ENCODE results near the gene CEL.
"Not testable (repeated sequence)": the region's sequence is repeated elsewhere in the genome, so short reads cannot be mapped to it uniquely, and the experiment has no call there.

The CEL gene

DNA sequence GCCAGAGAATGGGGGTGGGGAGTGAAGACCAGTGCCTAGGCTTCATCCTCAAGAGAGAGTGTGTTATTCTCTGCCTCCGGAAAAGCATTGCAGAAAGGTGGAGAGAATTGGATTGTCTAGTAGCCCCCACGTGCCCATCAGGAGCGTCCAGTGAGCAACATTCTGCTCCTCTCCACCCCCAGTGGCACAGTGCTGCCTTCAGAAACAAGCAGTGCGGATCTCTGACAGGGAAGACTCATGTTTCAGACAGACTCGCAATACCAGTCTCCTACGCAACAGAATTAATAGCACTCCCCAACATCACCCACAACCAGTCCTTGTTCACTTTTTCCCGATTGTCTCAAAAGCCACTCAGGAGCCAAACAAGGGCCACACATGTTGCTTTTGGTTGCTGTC, 14.9 kb upstream of the CEL start:
- DNase-seq (ENCODE audit: low read depth): no peak

DNA sequence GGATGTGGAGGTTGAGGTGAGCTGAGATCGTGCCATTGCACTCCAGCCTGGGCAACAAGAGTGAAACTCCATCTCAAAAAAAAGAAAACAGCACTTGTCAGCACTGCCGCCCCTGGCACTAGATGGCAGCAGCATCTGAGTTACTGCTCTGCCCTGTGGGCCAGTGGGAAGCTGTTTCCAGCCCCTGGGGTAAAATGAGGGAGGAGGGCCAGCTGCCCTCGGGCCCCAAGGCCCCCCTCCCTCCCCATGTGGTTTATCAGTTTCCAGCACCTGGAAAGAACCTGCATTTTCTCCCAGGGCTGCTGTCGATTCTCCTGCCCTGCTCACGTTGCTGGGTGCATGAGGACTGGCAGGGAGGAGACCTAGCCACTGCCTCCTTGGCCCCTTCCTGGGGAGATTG, 13.2 kb upstream of the CEL start:
- no peak for DNase-seq (ENCODE audit: low read depth)

DNA sequence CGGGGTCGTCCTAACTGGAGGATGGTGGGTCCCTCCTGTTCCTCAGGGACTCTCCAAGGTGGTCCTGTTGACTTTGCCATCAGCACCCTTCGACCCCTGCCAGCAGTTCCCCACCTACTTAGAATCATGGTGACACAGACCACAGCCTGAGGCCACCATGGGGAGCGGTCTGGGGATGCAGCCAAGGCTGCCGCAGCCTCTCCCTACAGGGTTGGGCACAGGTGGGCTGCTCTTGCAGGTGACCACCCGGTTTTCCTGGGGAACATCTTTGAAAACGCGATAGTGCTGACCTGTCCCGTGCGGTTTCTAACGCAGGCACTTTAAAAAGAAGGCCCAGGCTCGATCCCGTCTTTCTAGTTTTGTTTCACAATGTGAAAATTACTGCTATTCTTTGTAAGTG, 12.7 kb upstream of the CEL start:
- no peak for DNase-seq (ENCODE audit: low read depth)

DNA sequence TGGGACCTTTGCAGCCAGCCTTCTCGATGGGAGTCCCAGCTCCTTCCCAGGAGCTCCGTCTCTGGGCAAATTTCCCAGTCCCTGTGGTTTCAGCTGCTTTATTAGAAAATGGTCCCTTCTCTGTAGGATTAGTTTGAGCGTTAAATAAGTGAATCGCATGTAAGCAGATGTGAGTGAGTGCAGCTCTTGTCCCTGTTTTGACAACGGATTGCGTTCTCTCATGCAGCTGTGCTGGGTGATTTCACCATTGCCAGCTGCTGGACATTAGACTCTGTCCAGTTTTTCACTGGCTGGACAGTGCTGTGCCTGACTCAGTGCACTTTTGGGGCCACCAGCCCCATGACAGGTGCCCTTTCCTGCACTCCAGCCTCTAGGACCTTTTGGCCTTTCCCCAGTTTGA, 11.6 kb upstream of the CEL start:
- DNase-seq (ENCODE audit: low read depth): peak; percentile 42

DNA sequence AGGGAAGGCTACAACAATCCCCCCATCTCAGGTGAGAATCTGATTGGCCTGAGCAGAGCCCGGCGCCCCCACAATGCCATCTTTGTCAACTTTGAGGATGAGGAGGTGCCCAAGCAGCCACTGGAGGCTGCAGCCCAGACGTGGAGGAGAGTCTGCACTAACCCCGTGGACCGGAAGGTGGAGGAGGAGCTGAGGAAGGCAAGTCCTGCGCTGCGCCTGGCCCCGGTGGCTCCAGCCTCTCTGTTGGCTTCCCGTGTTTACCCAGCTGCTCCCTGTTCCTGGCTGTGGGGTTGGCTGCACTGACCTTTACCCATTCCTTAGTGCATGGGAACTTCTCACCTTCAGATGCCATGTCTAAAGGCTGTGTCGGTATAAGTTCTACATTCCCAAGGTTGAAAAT, 11.0 kb upstream of the CEL start:
- DNase-seq (ENCODE audit: low read depth): no peak

DNA sequence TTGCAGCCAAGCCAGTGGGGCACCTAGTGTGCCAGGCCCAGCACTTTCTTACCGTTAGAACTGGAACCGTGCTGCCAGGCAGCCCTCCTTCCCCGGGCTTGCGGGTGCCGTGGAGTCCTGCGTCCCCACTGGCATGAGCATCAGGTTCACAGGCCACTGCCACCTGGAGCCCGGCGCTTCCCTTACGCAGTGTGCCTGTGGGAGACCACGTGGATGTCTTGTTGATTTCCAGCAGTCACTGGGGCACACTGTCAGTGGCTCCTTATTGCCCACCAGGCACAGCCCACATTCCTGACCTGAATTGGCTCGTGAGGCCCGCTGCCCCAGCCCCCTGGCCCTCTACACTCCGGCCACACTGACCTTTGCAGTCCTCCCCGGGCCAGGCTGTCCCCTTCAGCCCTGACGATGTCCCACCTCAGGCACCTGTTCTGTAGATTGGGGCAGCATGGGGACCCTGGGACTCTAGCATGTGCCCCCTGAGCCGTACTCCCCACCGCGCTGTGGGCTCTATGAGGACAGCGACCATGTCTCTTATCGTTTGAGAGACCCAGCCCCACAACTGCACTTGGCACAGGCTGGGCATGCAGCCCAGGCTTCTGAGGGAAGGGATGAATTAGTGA, 10.4 kb upstream of the CEL start:
- DNase-seq (ENCODE audit: low read depth): no peak

DNA sequence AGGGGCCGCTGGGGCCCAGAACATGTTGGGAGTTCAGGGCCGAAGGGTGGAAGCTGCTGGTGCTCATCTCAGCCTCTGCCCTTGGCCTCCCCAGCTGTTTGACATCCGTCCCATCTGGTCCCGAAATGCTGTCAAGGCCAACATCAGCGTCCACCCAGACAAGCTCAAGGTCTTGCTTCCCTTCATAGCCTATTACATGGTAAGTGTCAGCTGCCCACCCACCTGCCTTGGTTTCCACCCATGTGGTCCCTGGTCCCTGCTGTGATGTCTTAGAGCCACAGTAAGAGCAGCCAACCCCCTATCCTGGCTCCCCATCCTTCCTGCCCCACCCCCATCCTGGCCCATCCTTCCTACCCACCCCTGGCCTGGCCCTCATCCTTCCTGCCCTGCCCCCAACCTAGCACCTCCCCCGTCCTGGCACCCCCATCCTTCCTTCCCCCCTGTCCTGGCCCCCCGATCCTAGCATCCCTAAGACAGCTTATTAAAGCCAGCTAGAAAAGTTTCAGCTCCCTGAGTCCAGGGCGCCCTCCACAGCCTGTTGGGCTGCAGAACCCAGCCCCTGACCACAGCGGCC, 9.7 kb upstream of the CEL start:
- no peak for DNase-seq (ENCODE audit: low read depth)

DNA sequence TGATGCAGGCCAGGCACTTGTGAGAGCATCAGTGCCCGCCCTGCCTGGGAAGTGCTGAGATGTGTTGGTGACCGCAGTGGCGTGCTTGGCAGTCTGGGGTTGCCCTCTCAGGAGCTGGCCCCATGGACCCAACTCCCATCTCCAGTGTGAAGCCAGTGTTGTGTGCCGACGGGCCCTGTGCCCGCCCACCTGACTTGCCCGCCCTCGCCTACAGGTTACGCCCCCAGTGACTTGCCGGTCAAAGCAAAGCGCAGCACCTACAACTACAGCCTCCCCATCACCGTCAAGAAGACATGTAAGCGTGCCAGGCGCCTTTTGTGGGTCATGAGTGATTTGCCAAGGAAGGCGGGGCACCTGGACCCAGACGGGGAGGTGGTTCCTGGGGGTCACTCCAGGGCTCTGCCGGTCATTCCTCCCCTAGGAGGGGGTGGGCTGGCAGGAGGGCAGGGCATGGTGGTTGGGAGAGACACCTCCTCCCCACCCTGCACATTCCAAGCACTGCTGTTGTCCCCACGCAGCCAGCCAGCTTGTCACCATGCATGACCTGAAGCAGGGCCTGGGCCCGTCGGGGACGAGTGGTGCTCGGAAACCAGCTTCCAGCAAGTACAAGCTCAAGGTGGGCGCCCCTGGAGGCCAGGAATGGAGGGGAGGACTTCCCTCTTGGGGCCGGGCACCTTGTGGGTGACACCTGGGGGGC, 7.4 kb upstream of the CEL start:
- no peak for DNase-seq (ENCODE audit: low read depth)

DNA sequence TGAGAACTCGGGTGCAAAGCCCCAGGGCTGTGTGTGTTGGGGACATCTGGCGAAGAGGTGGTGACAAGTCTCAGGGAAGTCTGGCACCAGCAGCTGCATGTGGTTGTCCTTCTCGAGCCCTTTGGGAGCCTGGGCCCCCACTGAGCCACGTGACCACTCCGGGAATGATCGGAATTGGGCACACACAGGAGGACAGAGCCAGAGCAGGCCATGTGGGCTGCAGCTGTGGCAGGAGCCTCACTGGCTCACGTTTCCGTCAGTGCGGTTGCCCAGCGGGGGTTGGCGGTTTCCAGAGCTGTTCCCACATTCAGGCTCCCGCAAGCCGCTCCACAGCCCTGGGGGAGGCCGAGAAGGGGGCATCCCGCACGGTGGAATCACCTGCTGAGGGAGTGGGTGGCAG, 6.8 kb upstream of the CEL start:
- peak; percentile 90 for DNase-seq (ENCODE audit: low read depth)

DNA sequence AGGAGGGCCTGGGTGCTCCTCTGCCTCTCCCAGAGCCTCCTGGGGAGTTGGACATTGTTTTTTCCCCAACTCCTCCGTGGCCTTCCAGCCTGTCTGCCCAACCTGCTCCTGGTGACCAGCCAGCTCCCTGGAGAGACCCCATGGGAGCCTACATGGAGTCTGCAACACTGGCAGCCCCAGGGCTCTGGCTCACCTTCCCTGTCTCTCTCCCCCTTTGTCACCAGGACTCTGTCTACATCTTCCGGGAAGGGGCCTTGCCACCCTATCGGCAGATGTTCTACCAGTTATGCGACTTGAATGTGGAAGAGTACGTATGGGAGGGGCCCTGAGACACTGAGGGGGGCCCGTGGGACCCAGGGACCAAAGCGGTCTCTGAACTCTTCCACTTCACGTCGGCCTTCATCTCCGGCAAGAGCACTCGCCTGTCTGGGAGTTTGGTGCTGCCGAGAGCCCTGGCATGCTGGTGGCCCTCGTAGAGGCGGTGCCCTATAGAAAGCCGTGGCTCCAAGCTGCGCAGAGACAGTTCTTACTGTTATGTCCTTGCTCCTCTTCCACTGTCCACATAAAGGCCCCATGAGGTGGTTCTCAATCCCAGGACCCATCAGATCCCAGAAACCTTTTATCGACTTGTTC, 5.9 kb upstream of the CEL start:
- no peak for DNase-seq (ENCODE audit: low read depth)

DNA sequence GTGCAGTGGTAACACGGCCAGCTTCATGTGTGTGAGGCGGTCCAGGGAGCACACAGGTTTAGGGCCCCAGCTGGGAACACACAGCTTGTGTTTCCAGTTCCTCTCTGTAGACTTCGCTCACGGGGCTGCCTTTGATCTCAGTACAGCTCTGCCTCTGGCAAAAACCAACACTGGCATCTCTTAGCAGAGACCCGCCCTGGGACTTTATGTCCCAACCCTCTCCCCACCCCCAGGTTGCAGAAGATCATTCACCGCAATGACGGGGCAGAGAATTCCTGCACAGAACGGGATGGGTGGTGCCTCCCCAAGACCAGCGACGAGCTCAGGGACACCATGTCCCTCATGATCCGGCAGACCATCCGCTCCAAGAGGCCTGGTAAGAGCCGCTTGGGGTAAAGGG, 5.2 kb upstream of the CEL start:
- no peak for DNase-seq (ENCODE audit: low read depth)

DNA sequence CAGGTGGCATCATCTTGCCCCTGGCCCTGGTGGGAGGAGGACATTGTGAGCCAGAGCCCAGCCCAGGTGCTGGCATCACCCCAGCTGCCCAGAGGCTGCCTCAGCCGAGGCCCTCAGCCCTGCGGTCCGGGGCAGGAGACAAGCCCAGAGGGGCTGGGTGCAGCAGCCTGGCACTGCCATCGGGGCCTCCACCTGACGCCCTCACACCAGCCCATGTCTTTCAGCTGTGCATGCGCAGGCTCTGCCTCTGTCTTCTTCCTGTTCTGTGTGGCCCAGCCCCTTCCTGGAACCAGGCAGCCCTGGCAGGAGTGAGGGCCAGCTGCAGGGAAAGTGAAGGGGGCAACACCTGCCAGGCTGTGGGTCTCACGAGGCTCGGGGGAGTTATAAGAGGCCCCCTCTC, 4.8 kb upstream of the CEL start:
- DNase-seq (ENCODE audit: low read depth): no peak

DNA sequence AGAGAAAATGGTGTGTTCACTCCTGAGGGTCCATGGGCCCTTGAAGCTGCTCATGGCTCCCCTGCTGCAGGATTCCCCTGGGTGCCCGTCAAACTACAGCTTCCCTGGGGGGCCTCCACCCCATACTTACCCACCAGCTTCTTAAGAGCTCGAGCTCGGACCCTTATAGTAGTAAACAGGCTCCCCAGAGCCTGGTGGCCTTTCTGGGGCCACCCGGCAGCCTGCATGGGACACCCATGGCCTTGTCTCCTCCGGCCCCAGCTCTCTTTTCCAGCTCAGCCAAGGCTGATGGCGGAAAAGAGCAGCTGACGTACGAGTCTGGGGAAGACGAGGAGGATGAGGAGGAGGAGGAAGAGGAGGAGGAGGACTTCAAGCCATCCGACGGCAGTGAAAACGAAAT, 4.2 kb upstream of the CEL start:
- no peak for DNase-seq (ENCODE audit: low read depth)

DNA sequence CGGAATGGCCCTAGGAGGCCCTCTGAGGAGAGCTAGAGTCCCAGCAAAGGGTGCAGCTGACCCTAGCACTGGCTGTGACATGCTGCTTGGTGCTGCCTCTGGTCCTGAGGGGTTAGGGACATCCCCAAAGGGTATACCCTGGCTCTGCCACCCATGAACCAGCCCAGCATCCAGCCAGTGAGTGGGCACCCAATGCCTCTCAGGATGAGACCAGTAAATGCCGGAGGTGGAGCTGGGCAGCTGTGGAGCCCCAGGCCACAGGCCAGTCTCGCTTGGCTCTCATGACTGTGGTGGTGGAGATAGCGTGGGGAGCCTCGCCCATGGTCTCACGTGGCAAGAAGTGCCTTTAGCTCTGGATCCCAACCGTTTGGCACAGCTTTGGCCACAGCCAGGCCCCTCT, 3.7 kb upstream of the CEL start:
- DNase-seq (ENCODE audit: low read depth): no peak

DNA sequence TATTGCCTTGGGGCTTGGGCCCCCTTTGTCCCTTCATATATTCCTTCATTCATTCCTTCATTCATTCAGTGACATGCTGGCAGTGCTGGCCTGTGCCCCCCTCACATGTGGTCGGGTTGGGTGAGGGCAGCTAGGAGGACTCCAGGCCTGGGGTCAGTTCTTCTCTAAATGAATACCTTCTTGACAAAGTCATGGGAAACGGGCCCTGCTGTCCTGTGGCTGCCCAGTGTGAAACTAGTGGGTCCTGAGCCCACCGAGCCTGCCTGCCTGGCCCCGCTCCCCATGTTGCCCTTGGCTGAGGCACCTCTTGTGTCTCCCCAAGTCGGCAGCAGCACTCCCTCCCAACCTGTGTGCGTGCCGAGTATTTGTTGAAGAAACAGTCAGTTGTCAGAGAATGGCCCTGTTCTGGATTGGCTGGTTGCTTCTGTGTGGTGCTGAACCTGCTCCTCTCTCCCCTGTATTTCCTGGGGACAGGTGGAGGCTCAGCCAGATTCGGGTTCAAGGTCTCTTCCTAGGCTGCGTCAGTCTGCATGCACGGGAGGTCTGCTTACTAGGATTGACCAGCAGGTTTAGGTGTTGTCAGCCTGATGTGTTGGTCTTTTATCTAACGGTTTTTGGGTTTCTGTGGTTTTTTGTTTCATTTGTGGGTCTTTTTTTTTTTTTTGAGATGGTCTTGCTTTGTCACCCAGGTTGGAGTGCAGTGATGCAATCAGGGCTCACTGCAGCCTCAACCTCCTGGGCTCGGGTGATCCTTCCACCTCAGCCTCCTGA, 3.0 kb upstream of the CEL start:
- no peak for DNase-seq (ENCODE audit: low read depth)

DNA sequence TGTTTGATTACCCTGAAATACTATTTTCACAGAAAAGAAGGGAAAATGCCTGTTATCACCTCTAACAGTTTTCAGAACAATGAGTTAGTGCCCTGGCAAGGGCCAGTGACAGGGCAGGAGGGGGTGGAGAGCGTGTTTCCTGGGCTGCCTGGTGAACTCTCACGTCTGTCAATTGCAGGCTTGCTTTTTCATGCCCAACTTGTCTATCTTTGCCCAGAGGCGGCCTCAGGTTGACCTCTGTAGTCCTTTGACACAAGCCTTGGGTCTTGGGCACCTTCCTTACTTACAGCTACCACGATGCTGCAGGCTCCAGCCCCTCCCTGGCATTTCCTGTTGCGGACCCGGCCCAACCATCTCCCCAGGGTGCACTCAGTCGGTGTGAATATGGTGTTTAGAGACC, 2.2 kb upstream of the CEL start:
- DNase-seq (ENCODE audit: low read depth): no peak

DNA sequence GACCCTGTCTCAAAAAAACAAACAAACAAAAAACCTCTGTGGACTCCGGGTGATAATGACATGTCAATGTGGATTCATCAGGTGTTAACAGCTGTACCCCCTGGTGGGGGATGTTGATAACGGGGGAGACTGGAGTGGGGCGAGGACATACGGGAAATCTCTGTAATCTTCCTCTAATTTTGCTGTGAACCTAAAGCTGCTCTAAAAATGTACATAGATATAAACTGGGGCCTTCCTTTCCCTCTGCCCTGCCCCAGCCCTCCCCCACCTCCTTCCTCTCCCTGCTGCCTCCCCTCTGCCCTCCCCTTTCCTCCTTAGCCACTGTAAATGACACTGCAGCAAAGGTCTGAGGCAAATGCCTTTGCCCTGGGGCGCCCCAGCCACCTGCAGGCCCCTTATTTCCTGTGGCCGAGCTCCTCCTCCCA, 1.4 kb upstream of the CEL start:
- no peak for DNase-seq (ENCODE audit: low read depth)

DNA sequence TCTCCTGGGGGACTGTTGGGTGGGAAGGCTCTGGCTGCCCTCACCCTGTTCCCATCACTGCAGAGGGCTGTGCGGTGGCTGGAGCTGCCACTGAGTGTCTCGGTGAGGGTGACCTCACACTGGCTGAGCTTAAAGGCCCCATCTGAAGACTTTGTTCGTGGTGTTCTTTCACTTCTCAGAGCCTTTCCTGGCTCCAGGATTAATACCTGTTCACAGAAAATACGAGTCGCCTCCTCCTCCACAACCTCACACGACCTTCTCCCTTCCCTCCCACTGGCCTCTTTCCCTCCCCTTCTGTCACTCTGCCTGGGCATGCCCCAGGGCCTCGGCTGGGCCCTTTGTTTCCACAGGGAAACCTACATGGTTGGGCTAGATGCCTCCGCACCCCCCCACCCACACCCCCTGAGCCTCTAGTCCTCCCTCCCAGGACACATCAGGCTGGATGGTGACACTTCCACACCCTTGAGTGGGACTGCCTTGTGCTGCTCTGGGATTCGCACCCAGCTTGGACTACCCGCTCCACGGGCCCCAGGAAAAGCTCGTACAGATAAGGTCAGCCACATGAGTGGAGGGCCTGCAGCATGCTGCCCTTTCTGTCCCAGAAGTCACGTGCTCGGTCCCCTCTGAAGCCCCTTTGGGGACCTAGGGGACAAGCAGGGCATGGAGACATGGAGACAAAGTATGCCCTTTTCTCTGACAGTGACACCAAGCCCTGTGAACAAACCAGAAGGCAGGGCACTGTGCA, 590 bp upstream of the CEL start:
- not testable (repeated sequence) for DNase-seq (ENCODE audit: low read depth)

DNA sequence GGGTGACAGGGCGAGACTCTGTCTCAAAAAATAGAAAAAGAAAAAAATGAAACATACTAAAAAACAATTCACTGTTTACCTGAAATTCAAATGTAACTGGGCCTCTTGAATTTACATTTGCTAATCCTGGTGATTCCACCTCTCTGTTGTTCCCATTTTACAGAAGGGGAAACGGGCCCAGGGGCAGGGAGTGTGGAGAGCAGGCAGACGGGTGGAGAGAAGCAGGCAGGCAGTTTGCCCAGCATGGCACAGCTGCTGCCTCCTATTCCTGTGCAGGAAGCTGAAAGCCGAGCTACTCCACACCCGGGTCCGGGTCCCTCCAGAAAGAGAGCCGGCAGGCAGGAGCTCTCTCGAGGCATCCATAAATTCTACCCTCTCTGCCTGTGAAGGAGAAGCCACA, 788 bp downstream of the CEL start:
- DNase-seq (ENCODE audit: low read depth): not testable (repeated sequence)

DNA sequence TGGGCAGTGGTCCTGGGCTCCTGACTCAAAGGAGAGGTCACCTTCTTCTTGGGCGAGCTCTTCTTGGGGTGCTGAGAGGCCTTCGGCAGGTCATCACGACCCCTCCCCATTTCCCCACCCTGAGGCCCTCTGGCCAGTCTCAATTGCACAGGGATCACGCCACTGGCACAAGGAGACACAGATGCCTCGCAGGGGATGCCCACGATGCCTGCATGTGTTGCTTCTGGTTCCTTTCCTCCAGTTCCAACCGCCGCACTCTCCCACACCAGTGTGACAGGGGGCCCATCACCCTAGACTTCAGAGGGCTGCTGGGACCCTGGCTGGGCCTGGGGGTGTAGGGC, 1.3 kb downstream of the CEL start:
- DNase-seq (ENCODE audit: low read depth): no peak

DNA sequence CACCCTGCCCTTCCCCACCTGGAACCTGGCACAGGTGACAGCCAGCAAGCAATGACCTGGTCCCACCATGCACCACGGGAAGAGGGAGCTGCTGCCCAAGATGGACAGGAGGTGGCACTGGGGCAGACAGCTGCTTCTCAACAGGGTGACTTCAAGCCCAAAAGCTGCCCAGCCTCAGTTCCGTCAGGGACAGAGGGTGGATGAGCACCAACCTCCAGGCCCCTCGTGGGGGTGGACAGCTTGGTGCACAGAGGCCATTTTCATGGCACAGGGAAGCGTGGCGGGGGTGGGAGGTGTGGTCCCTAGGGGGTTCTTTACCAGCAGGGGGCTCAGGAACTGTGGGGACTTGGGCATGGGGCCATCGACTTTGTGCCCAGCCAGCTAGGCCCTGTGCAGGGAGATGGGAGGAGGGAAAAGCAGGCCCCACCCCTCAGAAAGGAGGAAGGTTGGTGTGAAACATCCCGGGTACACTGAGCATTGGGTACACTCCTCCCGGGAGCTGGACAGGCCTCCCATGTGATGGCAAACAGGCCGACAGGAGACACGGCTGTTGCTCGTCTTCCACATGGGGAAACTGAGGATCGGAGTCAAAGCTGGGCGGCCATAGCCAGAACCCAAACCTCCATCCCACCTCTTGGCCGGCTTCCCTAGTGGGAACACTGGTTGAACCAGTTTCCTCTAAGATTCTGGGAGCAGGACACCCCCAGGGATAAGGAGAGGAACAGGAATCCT, 1.9 kb downstream of the CEL start:
- DNase-seq (ENCODE audit: low read depth): no peak
